AG10803 (cell line): ENCODE measurements around the gene OR6S1.
"Not testable (repeated sequence)": the region's sequence is repeated elsewhere in the genome, so short reads cannot be mapped to it uniquely, and the experiment has no call there.

ENCODE experiments used
- DNase-seq: peaks from one replicate; pipeline ENCODE4 v3.0.0; 2010; ENCODE audit warnings: low read depth
- H3K4me3 ChIP-seq: 2 replicates; pipeline ENCODE4 v1.5.1; 2011; ENCODE audit warnings: mild to moderate bottlenecking, low read length, control low read depth
- CTCF ChIP-seq: conservative IDR thresholded peaks from 2 replicates; pipeline ENCODE4 v1.5.1; 2011; ENCODE audit warnings: mild to moderate bottlenecking, low read length, control low read depth, inconsistent platforms

OR6S1 gene

GRCh38 chr14:20627346-20628027, 14.0 kb downstream of the OR6S1 start:
- no peak overlapping the region for H3K4me3 ChIP-seq
- TF ChIP-seq CTCF = no peak
- no peak for DNase-seq

GRCh38 chr14:20626274-20626673, 15.2 kb downstream of the OR6S1 start:
- no peak for DNase-seq
- no peak for TF ChIP-seq CTCF
- no peak overlapping the region for H3K4me3 ChIP-seq

- peak; percentile 66 for DNase-seq
- H3K4me3 ChIP-seq = peak overlapping the region; percentile 46
- TF ChIP-seq CTCF = no peak
These were observed 16.9 kb downstream of the OR6S1 start for GRCh38 chr14:20624495-20625070.

GRCh38 chr14:20623798-20624197, 17.7 kb downstream of the OR6S1 start:
- TF ChIP-seq CTCF = no peak
- no peak overlapping the region for H3K4me3 ChIP-seq
- DNase-seq = no peak

GRCh38 chr14:20622816-20623291, 18.6 kb downstream of the OR6S1 start:
- no peak for DNase-seq
- H3K4me3 ChIP-seq = no peak overlapping the region

GRCh38 chr14:20620798-20621478, 20.6 kb downstream of the OR6S1 start:
- no peak for TF ChIP-seq CTCF
- no peak overlapping the region for H3K4me3 ChIP-seq
- DNase-seq = no peak

More at GRCh38 chr14:20622816-20623291, 18.6 kb downstream of the OR6S1 start:
- TF ChIP-seq CTCF = no peak

- not testable (repeated sequence) for H3K4me3 ChIP-seq, DNase-seq
These were observed 21.8 kb downstream of the OR6S1 start for GRCh38 chr14:20619688-20620087.
